Pancreas (tissue), 10 donors: Measurements from ENCODE around the gene FMNL2. TPM values are rescaled to one million over a fixed set of nuclear protein-coding genes. Genes with fewer than 3 reads are reported as not detected.
A peak's percentile ranks its signal among the peaks of the same experiment; 100 is the strongest.

Experiments
- ATAC-seq, 4 donors: fragments of 200-7000 bp; cut with Tn5 transposase; one replicate each; pipeline versions ENCODE4 v1.8.0 to v1.9.1; 2020; ENCODE audit warnings: mild to moderate bottlenecking in 4 of 4, moderate library complexity in 4 of 4
- DNase-seq, 6 donors: peaks; one replicate each; pipeline ENCODE4 v3.0.0-alpha.2; 2020
- FAIRE-seq: peaks from 2 replicates; lab custom pipeline; 2012; peaks lifted over from hg19 to GRCh38; lab: Jason Lieb, UNC
- H3K27ac ChIP-seq, 4 donors: fragments of 200-600 bp; sonication (generic); 1 replicate in 3 of 4; 2 replicates in 1 of 4; pipeline versions ENCODE4 v1.5.0 to v1.8.0; 2020
- H3K27me3 ChIP-seq, 4 donors: fragments of 200-600 bp; one replicate each; pipeline ENCODE4 v1.8.0; 2021
- H3K36me3 ChIP-seq, 3 donors: fragments of 200-600 bp; sonication (generic) in 1 of 3; one replicate each; pipeline versions ENCODE4 v1.5.0 to v1.8.0; 2020 to 2021
- H3K4me1 ChIP-seq, 3 donors: fragments of 200-600 bp; one replicate each; pipeline ENCODE4 v1.8.0; 2021
- H3K4me3 ChIP-seq, 4 donors: fragments of 200-600 bp; sonication (generic) in 2 of 4; one replicate each; pipeline versions ENCODE4 v1.5.0 to v1.8.0; 2020 to 2021
- H3K9me3 ChIP-seq, 4 donors: fragments of 200-600 bp; one replicate each; pipeline ENCODE4 v1.8.0; 2021
- CTCF ChIP-seq, 4 donors: fragments of 200-600 bp; sonication (generic) in 3 of 4; IDR thresholded peaks; one replicate each; pipeline versions ENCODE4 v1.5.0 to v1.8.0; 2021; ENCODE audit warnings: antibody characterized with exemption in 4 of 4
- WGBS, 2 donors: extraction: QIAGEN DNeasy Blood & Tissue Kit; methylation state at CpG; one replicate each; pipeline ENCODE4 v1.1.7; 2013; 5-methylcytosine and 5-hydroxymethylcytosine counted together
- intact Hi-C, 3 donors: fragments of 100-400 bp; cut with DNase I; formaldehyde crosslinking; loops; one replicate each; pipeline versions ENCODE4 v1.11.1 to v1.14.2; 2022
- polyA plus RNA-seq, 2 donors: library from polyadenylated mRNA; stranded (reverse); fragments of 200-250 nt; gene quantifications; one replicate each; pipeline ENCODE4 v1.2.3, GENCODE V29; 2013
- total RNA-seq, 6 donors: library from RNA; stranded (reverse); fragmentation: NEBNext Ultra II Directional in 4 of 6; extraction: Animal tissue kit (Norgen Biotek cat#: 25700) in 4 of 6; gene quantifications; one replicate each; pipeline versions ENCODE4 v1.2.1 to v1.2.4, GENCODE V29; 2021 to 2023
- donor health status: healthy with polysubstance abuse.
- donor health status: DM: no; HTN: no; CAD: no; lungs with moderate emphysema.
- donor health status: DM: no; HTN: no; CAD: no.
- donor health status: control.
- donor health status: control.
- donor health status: Bipolar disorder and iron deficiency.
- donor health status: DM: yes; HTN: yes; CAD: no.
- donor health status: DM: no; HTN: no; CAD: no.
- donor health status: DM: no; HTN: no; CAD: no.
- donor health status: DM: yes; HTN: yes; CAD: no.

FMNL2 gene
- total and polyA plus RNA-seq, 8 donors = 7.5 to 22.3 (median 11.3) TPM

GRCh38 chr2:152489364-152489763, 154.4 kb downstream of the FMNL2 start:
- Histone ChIP-seq H3K4me1 (peaks cover 6 to 19% (median 14%) of the 10 kb centered on the region in 3 donors), H3K4me3 (no peak overlapping the region), H3K36me3 (no peaks in the 10 kb centered on the region), H3K27ac (no peak overlapping the region), H3K27me3 (no peaks in the 10 kb centered on the region), H3K9me3 (no peaks in the 10 kb centered on the region)
- intact Hi-C loops = no loop called here
- FAIRE-seq = no peak
- no peak for ATAC-seq
- 61 to 63% methylated on average over 2 of the region's 2 CpGs for WGBS, 2 donors
- TF ChIP-seq CTCF (IDR thresholded peaks at IDR 0.05) = no peak
- no peak for DNase-seq

DNA sequence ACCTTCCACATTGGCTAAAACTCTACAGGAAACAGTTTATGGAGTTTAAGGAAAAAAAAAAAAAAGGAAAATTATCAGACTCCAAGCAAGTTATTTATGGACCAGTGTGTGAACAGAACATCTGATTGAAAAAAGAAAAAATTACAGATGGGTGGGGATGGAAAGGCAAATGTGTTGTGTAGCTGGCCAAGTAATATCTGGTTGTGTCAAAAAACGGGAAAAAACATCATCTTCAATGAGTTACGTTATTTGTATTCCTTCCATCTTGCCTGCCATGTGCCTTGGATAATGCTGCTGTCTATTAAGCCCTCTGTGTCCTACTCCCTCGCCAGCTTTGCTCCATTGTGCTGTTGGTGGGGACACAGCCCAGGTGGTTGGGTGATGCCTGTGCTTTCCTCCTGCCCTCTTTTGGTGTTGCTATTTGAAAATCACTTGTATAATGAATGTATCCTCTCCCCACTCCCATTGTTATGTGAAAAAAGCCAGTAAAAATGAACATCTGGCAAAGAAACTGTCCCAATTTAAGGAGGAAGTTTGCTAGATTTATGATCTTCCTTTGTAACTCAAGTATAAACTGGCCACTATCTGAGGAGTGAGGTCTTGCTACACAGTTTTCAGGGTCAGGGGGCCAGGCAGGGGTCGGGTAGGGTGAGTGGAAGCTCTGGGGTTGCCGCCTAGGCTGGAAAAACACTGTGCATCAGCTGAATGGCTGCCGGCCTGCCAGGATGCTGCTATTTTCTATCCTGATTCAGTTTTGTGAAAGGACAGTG, 155.9 kb downstream of the FMNL2 start:
- DNase-seq = no peak
- Histone ChIP-seq H3K27ac (peak overlapping the region in 1 of 4 donors; percentile 15), H3K4me1 (peaks cover 6 to 15% (median 10%) of the 10 kb centered on the region in 3 donors), H3K36me3 (no peaks in the 10 kb centered on the region), H3K4me3 (no peak overlapping the region), H3K27me3 (no peaks in the 10 kb centered on the region), H3K9me3 (no peaks in the 10 kb centered on the region)
- WGBS, 2 donors = 63 to 67% methylated on average over 6 of the region's 6 CpGs
- no peak for FAIRE-seq
- ATAC-seq = peak in 2 of 4 donors; percentile 10 to 18
- no peak for TF ChIP-seq CTCF (IDR thresholded peaks at IDR 0.05)
- intact Hi-C loops = no loop called here

GRCh38 chr2:152492131-152492530, 157.2 kb downstream of the FMNL2 start:
- H3K27ac ChIP-seq = no peak overlapping the region
- FAIRE-seq (no peak), ATAC-seq (no peak), DNase-seq (no peak)
- no peaks in the 10 kb centered on the region for H3K36me3 ChIP-seq
- TF ChIP-seq CTCF (IDR thresholded peaks at IDR 0.05) = no peak
- no peaks in the 10 kb centered on the region for H3K9me3 ChIP-seq
- H3K4me1 ChIP-seq = peaks cover 0 to 5% (median 1%) of the 10 kb centered on the region in 3 donors
- no peaks in the 10 kb centered on the region for H3K27me3 ChIP-seq
- 81 to 82% methylated on average over 5 of the region's 5 CpGs for WGBS, 2 donors
- H3K4me3 ChIP-seq = no peak overlapping the region
- intact Hi-C loops = no loop called here

GRCh38 chr2:152492911-152493310, 157.9 kb downstream of the FMNL2 start:
- intact Hi-C loops = no loop called here
- Histone ChIP-seq H3K9me3 (no peaks in the 10 kb centered on the region), H3K27me3 (no peaks in the 10 kb centered on the region), H3K27ac (no peak overlapping the region), H3K4me3 (no peak overlapping the region), H3K4me1 (peaks cover 4 to 10% (median 9%) of the 10 kb centered on the region in 3 donors), H3K36me3 (no peaks in the 10 kb centered on the region)
- ATAC-seq = no peak
- no peak for FAIRE-seq
- no peak for TF ChIP-seq CTCF (IDR thresholded peaks at IDR 0.05)
- 80 to 87% methylated on average over 2 of the region's 2 CpGs for WGBS, 2 donors
- DNase-seq = no peak

DNA sequence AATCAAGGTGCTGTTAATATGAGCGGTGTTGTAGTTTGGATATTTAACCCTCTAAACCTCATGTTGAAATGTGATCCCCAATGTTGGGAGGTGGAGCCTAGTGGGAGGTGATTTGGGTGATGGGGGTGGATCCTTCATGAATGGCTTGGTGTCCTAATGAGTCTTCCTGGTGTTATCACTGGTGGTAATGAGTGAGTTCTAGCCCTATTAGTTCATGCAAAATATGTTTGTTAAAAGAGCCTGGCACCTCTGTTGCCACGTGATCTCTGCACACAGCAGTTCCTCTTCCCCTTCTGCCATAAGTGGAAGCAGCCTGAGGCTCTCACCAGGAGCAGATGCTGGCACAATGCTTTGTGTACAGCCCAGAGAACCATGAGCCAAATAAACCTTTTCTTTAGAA, 158.4 kb downstream of the FMNL2 start:
- H3K27ac ChIP-seq = no peak overlapping the region
- no peaks in the 10 kb centered on the region for H3K9me3 ChIP-seq
- DNase-seq (no peak), FAIRE-seq (no peak), ATAC-seq (no peak)
- TF ChIP-seq CTCF (IDR thresholded peaks at IDR 0.05) = no peak
- intact Hi-C loops = no loop called here
- 85 to 95% methylated on average over 2 of the region's 2 CpGs for WGBS, 2 donors
- no peaks in the 10 kb centered on the region for H3K27me3 ChIP-seq
- peaks cover 4 to 15% (median 13%) of the 10 kb centered on the region in 3 donors for H3K4me1 ChIP-seq
- no peaks in the 10 kb centered on the region for H3K36me3 ChIP-seq
- no peak overlapping the region for H3K4me3 ChIP-seq
